Natural killer cell treated with Interleukin-12 subunit alpha and Interleukin-12 subunit beta and Interleukin-15 and Interleukin-18, amount 100 ng/mL, for 72 hours (primary cell): Measurements from ENCODE around the gene FLT3. TPM values are rescaled to one million over a fixed set of nuclear protein-coding genes. Genes with fewer than 3 reads are reported as not detected.
"Not testable (repeated sequence)": the region's sequence is repeated elsewhere in the genome, so short reads cannot be mapped to it uniquely, and the experiment has no call there.

Source experiments
- ATAC-seq, 2 donors: fragments of 150-1000 bp; cut with Tn5 transposase in 1 of 2; sonication (Bioruptor Pico), chemical (Tn5 transposase) in 1 of 2; 2 replicates each; pipeline ENCODE4 v1.10.0; 2021
- DNase-seq: peaks from one replicate; pipeline ENCODE4 v3.0.0; 2022; ENCODE audit warnings: low spot score
- H3K27ac Mint-ChIP-seq, 2 donors: 1 replicate in 1 of 2; 2 replicates in 1 of 2; pipeline ENCODE4 v1.8.0; 2022; ENCODE audit warnings: mixed read lengths in 2 of 2, mild to moderate bottlenecking in 1 of 2, moderate library complexity in 1 of 2
- H3K27me3 Mint-ChIP-seq, 2 donors: 1 replicate in 1 of 2; 2 replicates in 1 of 2; pipeline ENCODE4 v1.8.0; 2022; ENCODE audit warnings: mixed read lengths in 2 of 2
- H3K36me3 Mint-ChIP-seq: one replicate; pipeline ENCODE4 v1.8.0; 2022; ENCODE audit warnings: mixed read lengths
- H3K4me1 Mint-ChIP-seq, 2 donors: 1 replicate in 1 of 2; 2 replicates in 1 of 2; pipeline ENCODE4 v1.8.0; 2022; ENCODE audit warnings: low read depth in 2 of 2, mixed read lengths in 2 of 2, mild to moderate bottlenecking in 1 of 2
- H3K4me3 Mint-ChIP-seq: one replicate; pipeline ENCODE4 v1.8.0; 2022; ENCODE audit warnings: mixed read lengths
- H3K9me3 Mint-ChIP-seq: 2 replicates; pipeline ENCODE4 v1.8.0; 2022; ENCODE audit warnings: mixed read lengths
- total RNA-seq, 2 donors: library from RNA; stranded (reverse); gene quantifications; one replicate each; pipeline ENCODE4 v1.2.3, GENCODE V29; 2022

FLT3 gene
- total RNA-seq, 2 donors from 2014 or later: not detected

DNA sequence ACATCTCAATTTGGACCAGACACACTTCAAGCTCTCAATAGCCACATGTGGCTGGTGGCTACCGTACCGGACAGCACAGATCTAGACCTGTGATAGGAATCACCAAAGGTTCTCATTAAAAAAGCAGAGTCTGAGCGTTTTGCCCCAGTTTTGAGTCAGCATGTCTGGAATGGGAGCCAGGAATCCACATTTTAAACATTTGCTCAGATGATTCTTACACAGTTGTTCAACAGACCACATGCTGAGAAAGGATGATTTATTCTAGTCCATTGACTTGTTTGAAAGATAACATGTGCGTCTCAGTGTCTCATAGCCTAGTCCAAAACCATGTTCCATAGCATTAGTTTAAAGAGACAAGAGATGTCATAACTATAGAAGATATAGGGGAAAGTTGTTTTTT, 53.4 kb downstream of the FLT3 start:
- no peak for DNase-seq
- Mint-ChIP-seq H3K27me3 (peaks cover 12 to 22% of the 10 kb centered on the region in 2 donors), H3K4me3 (no peak overlapping the region), H3K4me1 (no peaks in the 10 kb centered on the region), H3K27ac (no peak overlapping the region), H3K9me3 (no peaks in the 10 kb centered on the region), H3K36me3 (no peaks in the 10 kb centered on the region)
- ATAC-seq: no peak

GRCh38 chr13:28045861-28046260, 54.5 kb downstream of the FLT3 start:
- no peaks in the 10 kb centered on the region for H3K36me3 Mint-ChIP-seq
- H3K4me3 Mint-ChIP-seq: no peak overlapping the region
- H3K9me3 Mint-ChIP-seq: no peaks in the 10 kb centered on the region
- DNase-seq (no peak), ATAC-seq (no peak)
- peaks cover 15 to 29% of the 10 kb centered on the region in 2 donors for H3K27me3 Mint-ChIP-seq
- H3K27ac Mint-ChIP-seq: no peak overlapping the region
- no peaks in the 10 kb centered on the region for H3K4me1 Mint-ChIP-seq

DNA sequence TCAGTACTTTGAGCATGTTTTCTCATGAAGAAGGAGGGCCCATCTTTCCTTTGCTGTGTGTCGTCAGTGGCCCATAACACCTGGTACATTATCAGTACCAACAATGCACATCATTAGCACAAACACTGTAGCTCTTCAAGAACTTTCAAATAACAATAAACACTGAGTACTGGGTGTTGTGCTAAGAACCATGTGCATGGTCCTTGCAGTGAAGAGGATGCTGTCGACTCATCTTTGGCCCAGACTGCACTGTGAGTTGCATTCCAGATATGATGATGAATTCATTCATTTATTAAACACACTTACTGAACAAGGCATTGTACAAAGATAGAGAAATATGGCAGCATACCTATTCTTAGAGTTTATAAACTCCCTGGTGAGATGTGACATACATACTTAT, 55.8 kb downstream of the FLT3 start:
- no peak for DNase-seq
- Mint-ChIP-seq H3K27ac (no peak overlapping the region), H3K4me1 (no peaks in the 10 kb centered on the region), H3K9me3 (no peaks in the 10 kb centered on the region), H3K27me3 (peaks cover 14 to 32% of the 10 kb centered on the region in 2 donors), H3K4me3 (no peak overlapping the region), H3K36me3 (no peaks in the 10 kb centered on the region)
- ATAC-seq: no peak

GRCh38 chr13:28043224-28043623, 57.2 kb downstream of the FLT3 start:
- Mint-ChIP-seq H3K4me3 (no peak overlapping the region), H3K36me3 (no peaks in the 10 kb centered on the region), H3K9me3 (no peaks in the 10 kb centered on the region), H3K27me3 (peaks cover 14 to 32% of the 10 kb centered on the region in 2 donors), H3K4me1 (no peaks in the 10 kb centered on the region), H3K27ac (no peak overlapping the region)
- ATAC-seq: no peak
- DNase-seq: no peak

DNA sequence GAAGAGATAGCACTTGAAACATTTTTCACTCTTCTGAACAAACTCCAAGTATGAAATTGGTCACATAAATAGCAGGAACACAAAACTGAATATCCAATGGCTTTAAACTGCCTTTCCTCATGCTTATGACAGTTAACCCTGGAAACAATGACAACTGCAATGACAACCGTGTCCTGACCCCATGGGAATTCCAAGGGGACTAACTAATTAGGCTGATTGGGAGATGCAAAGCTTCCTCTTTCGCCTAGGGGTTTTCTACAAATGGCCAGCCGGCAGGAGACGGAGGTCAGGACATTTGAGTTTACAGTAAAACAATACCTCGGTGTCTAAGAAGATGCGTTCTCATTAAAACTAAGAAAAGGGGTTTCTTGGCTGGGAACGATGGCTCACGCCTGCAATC, 58.9 kb downstream of the FLT3 start:
- Mint-ChIP-seq H3K9me3 (no peaks in the 10 kb centered on the region), H3K27ac (no peak overlapping the region), H3K27me3 (peaks cover 14 to 32% of the 10 kb centered on the region in 2 donors), H3K4me1 (no peaks in the 10 kb centered on the region), H3K4me3 (no peak overlapping the region), H3K36me3 (no peaks in the 10 kb centered on the region)
- DNase-seq: no peak
- ATAC-seq: no peak

DNA sequence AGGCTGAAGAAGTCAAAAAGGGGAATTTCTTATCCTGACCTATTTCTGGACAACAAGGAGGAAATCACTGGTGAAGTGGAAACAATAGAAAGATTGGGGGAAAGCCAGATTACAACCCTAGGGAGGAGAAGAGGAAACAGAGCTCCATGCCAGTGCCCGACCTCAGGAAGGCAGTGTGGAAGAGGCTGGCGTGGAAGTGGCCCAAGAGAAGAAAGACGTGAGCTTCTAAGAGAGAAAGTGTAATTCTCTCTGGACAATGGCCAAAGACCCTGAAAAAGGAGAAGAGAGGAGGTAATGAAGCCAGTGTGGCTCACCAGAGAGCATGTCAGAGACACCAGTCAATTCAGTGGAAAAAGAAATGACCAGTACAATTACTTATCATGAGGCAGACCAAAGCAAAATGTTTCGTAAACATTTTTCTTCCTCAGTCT, 59.3 kb downstream of the FLT3 start:
- Mint-ChIP-seq H3K4me1 (no peaks in the 10 kb centered on the region), H3K4me3 (no peak overlapping the region), H3K9me3 (no peaks in the 10 kb centered on the region), H3K27ac (no peak overlapping the region), H3K27me3 (peaks cover 14 to 32% of the 10 kb centered on the region in 2 donors), H3K36me3 (no peaks in the 10 kb centered on the region)
- ATAC-seq: no peak
- DNase-seq: no peak

DNA sequence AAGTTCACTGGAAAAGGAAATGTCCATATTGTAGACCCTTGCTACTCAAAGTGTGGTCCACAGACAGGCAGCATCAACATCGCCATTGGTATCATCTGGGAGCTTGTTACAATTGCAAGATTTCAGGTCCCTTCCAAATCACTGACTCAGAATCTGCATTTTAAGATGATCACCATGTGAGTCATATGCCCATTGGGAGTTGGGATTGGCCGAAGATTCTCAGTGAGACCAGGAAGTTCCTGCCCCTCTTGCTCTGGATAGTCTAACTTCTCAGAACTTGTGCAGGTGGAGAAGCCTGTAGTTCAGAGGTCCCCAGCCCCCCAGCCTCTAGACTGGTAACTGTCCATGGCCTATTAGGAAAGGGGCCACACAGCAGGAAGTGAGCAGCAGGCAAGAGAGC, 63.0 kb downstream of the FLT3 start:
- no peaks in the 10 kb centered on the region for H3K9me3 Mint-ChIP-seq
- no peak for ATAC-seq

GRCh38 chr13:28035146-28035782, 65.1 kb downstream of the FLT3 start:
- H3K4me3 Mint-ChIP-seq: no peak overlapping the region
- H3K36me3 Mint-ChIP-seq: no peaks in the 10 kb centered on the region
- no peaks in the 10 kb centered on the region for H3K9me3 Mint-ChIP-seq
- ATAC-seq (no peak), DNase-seq (no peak)
- H3K27ac Mint-ChIP-seq: no peak overlapping the region
- H3K27me3 Mint-ChIP-seq: peaks cover 10 to 16% of the 10 kb centered on the region in 2 donors
- peaks cover 4 to 6% of the 10 kb centered on the region in 2 donors for H3K4me1 Mint-ChIP-seq

More for the DNA sequence above, 63.0 kb downstream of the FLT3 start:
- Mint-ChIP-seq H3K27me3 (peaks cover 7 to 17% of the 10 kb centered on the region in 2 donors), H3K4me1 (no peaks in the 10 kb centered on the region), H3K27ac (no peak overlapping the region), H3K36me3 (no peaks in the 10 kb centered on the region), H3K4me3 (no peak overlapping the region)
- no peak for DNase-seq

GRCh38 chr13:28033894-28034655, 66.3 kb downstream of the FLT3 start:
- no peak for DNase-seq
- no peak for ATAC-seq
- no peaks in the 10 kb centered on the region for H3K9me3 Mint-ChIP-seq
- peaks cover 4 to 6% of the 10 kb centered on the region in 2 donors for H3K4me1 Mint-ChIP-seq
- peaks cover 10 to 11% of the 10 kb centered on the region in 2 donors for H3K27me3 Mint-ChIP-seq
- H3K4me3 Mint-ChIP-seq: no peak overlapping the region
- no peaks in the 10 kb centered on the region for H3K36me3 Mint-ChIP-seq
- H3K27ac Mint-ChIP-seq: no peak overlapping the region

DNA sequence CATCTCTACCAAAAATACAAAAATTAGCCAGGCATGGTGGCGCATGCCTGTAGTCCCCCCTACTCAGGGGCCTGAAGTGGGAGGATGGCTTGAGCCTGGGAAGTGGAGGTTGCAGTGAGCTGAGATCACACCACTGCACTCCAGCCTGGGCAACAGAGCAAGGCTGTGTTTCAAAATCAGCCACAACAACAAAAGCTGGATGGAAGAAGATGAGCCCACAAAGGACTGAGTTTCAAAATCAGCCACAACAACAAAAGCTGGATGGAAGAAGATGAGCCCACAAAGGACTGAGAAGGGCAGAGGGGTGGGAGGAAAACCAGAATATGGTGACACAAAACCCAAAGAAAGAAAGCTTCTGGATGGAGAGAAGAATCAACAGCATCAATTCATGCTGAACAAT, 67.9 kb downstream of the FLT3 start:
- not testable (repeated sequence) for H3K4me1 Mint-ChIP-seq, H3K4me3 Mint-ChIP-seq, H3K9me3 Mint-ChIP-seq, H3K36me3 Mint-ChIP-seq, ATAC-seq, H3K27ac Mint-ChIP-seq, DNase-seq
- H3K27me3 Mint-ChIP-seq: peaks cover 13 to 17% of the 10 kb centered on the region in 2 donors

GRCh38 chr13:28031896-28032288, 68.5 kb downstream of the FLT3 start:
- H3K9me3 Mint-ChIP-seq: no peaks in the 10 kb centered on the region
- no peak overlapping the region for H3K27ac Mint-ChIP-seq
- DNase-seq (no peak), ATAC-seq (peak in 1 of 2 donors; percentile 4)
- no peaks in the 10 kb centered on the region for H3K36me3 Mint-ChIP-seq
- peaks cover 13 to 17% of the 10 kb centered on the region in 2 donors for H3K27me3 Mint-ChIP-seq
- H3K4me3 Mint-ChIP-seq: no peak overlapping the region
- peaks cover 4 to 6% of the 10 kb centered on the region in 2 donors for H3K4me1 Mint-ChIP-seq

DNA sequence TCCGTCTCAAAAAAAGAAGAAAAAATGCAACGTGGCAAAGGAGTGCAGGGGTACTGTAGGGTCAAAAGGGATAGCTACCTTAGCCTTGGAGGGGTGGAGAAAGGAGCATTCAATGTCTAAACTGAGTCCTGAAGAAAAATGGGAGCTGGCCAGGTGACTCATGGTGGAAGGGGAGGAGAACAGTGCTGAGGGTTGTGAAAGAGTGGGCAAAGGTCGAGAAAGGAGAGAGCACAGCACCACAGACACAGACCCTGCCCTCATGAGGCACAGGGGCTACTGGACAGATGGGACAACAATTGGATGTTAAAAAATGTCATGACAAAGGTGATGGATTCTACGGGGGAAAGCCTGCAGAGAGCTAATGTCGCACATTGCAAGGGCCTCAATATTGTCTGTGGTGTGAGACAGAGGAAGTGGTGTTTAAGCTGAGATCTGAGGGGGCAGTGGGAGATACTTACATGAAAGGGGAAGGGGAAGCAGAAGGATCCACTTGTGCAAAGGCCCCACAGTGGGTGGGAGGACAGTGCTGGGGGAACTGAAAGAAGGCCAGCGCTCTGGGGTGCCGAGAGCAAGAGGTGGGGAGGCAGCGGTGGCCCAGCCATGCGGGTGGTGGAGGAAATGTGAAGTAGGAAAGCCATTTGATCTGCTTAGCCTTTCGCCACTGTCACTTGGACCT, 69.0 kb downstream of the FLT3 start:
- no peak overlapping the region for H3K27ac Mint-ChIP-seq
- H3K4me3 Mint-ChIP-seq: no peak overlapping the region
- peak; percentile 38 to 61 for ATAC-seq

GRCh38 chr13:28027607-28028364, 72.6 kb downstream of the FLT3 start:
- Mint-ChIP-seq H3K27ac (no peak overlapping the region), H3K4me3 (no peak overlapping the region)

More for the DNA sequence above, 69.0 kb downstream of the FLT3 start:
- no peaks in the 10 kb centered on the region for H3K36me3 Mint-ChIP-seq
- H3K27me3 Mint-ChIP-seq: peaks cover 13 to 17% of the 10 kb centered on the region in 2 donors
- peaks cover 4 to 6% of the 10 kb centered on the region in 2 donors for H3K4me1 Mint-ChIP-seq
- DNase-seq: no peak
- no peaks in the 10 kb centered on the region for H3K9me3 Mint-ChIP-seq

More at GRCh38 chr13:28027607-28028364, 72.6 kb downstream of the FLT3 start:
- Mint-ChIP-seq H3K27me3 (peaks cover 11 to 17% of the 10 kb centered on the region in 2 donors), H3K36me3 (no peaks in the 10 kb centered on the region), H3K4me1 (peaks cover 4 to 6% of the 10 kb centered on the region in 2 donors), H3K9me3 (no peaks in the 10 kb centered on the region)
- DNase-seq: no peak
- ATAC-seq: no peak
